Glutamatergic neuron (in vitro differentiated cells): ENCODE results near the gene RNF149. TPM values are rescaled to one million over a fixed set of nuclear protein-coding genes. Genes with fewer than 3 reads are reported as not detected.
"Not testable (repeated sequence)": the region's sequence is repeated elsewhere in the genome, so short reads cannot be mapped to it uniquely, and the experiment has no call there.

Source experiments
- DNase-seq: peaks from one replicate; pipeline ENCODE4 v3.0.0; 2022
- H3K27ac Mint-ChIP-seq: one replicate; pipeline ENCODE4 v1.8.0; 2020; ENCODE audit warnings: mild to moderate bottlenecking, mixed read lengths, inconsistent platforms; ENCODE audit not compliant: unreplicated experiment
- H3K27me3 Mint-ChIP-seq: one replicate; pipeline ENCODE4 v1.8.0; 2020; ENCODE audit warnings: mild to moderate bottlenecking, moderate library complexity, mixed read lengths, inconsistent platforms; ENCODE audit not compliant: unreplicated experiment
- H3K36me3 Mint-ChIP-seq: one replicate; pipeline ENCODE4 v1.8.0; 2020; ENCODE audit warnings: mild to moderate bottlenecking, mixed read lengths, inconsistent platforms; ENCODE audit not compliant: unreplicated experiment
- H3K4me1 Mint-ChIP-seq: one replicate; pipeline ENCODE4 v1.8.0; 2020; ENCODE audit warnings: mild to moderate bottlenecking, low read depth, mixed read lengths, inconsistent platforms; ENCODE audit not compliant: unreplicated experiment
- H3K4me3 Mint-ChIP-seq: one replicate; pipeline ENCODE4 v1.8.0; 2020; ENCODE audit warnings: mild to moderate bottlenecking, mixed read lengths, inconsistent platforms; ENCODE audit not compliant: unreplicated experiment
- H3K9me3 Mint-ChIP-seq: one replicate; pipeline ENCODE4 v1.8.0; 2020; ENCODE audit warnings: mild to moderate bottlenecking, moderate library complexity, mixed read lengths, inconsistent platforms; ENCODE audit not compliant: unreplicated experiment
- CTCF ChIP-seq: fragments of 200-600 bp; sonication (generic); IDR thresholded peaks from one replicate; pipeline ENCODE4 v1.5.0; 2021; ENCODE audit not compliant: partially characterized antibody, unreplicated experiment
- total RNA-seq: library from RNA; stranded (reverse); fragmentation: NEBNext Ultra II Directional; extraction: Animal tissue kit (Norgen Biotek cat#: 25700); gene quantifications from one replicate; pipeline ENCODE4 v1.2.1, GENCODE V29; 2021; ENCODE audit not compliant: unreplicated experiment

The RNF149 gene
- total RNA-seq, 1 donor from 2014 or later: 26.9 TPM

GRCh38 chr2:101244373-101244772, 64.1 kb downstream of the RNF149 start:
- not testable (repeated sequence) for H3K4me3 Mint-ChIP-seq, DNase-seq, H3K27ac Mint-ChIP-seq, H3K9me3 Mint-ChIP-seq, H3K27me3 Mint-ChIP-seq, H3K36me3 Mint-ChIP-seq
- H3K4me1 Mint-ChIP-seq: peaks cover 11% of the 10 kb centered on the region

- no peaks in the 10 kb centered on the region for H3K36me3 Mint-ChIP-seq
- no peak overlapping the region for H3K4me3 Mint-ChIP-seq
- no peaks in the 10 kb centered on the region for H3K9me3 Mint-ChIP-seq
- no peak for TF ChIP-seq CTCF
- DNase-seq: no peak
- H3K4me1 Mint-ChIP-seq: peaks cover 11% of the 10 kb centered on the region
- no peaks in the 10 kb centered on the region for H3K27me3 Mint-ChIP-seq
- no peak overlapping the region for H3K27ac Mint-ChIP-seq
Measured at GRCh38 chr2:101241158-101241557, 67.3 kb downstream of the RNF149 start.

DNA sequence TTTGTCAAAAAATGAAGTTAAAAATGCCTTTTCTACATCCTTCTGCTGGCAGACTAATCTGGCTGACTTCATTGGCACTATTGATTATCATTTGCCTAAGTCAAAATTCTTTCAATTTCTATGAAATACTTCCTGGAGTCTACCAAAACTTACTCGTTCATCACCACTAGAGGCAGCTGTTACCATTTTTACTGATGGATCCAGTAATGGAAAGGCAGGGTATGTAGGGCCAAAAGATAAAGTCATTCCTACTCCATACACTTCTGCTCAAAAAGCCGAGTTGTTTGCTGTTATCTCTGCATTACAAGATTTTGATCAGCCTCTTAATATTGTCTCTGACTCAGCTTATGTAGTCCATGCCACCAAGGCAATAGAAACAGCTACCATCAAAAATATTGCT, 67.8 kb downstream of the RNF149 start:
- not testable (repeated sequence) for H3K36me3 Mint-ChIP-seq, H3K27ac Mint-ChIP-seq, H3K9me3 Mint-ChIP-seq, H3K27me3 Mint-ChIP-seq, DNase-seq, H3K4me3 Mint-ChIP-seq
- peaks cover 11% of the 10 kb centered on the region for H3K4me1 Mint-ChIP-seq
- TF ChIP-seq CTCF: peak; percentile 30

- not testable (repeated sequence) for H3K9me3 Mint-ChIP-seq, DNase-seq, H3K27me3 Mint-ChIP-seq, H3K27ac Mint-ChIP-seq, H3K36me3 Mint-ChIP-seq, H3K4me3 Mint-ChIP-seq
- H3K4me1 Mint-ChIP-seq: peaks cover 11% of the 10 kb centered on the region
Measured at GRCh38 chr2:101239760-101240118, 68.8 kb downstream of the RNF149 start.

GRCh38 chr2:101238930-101239759, 69.4 kb downstream of the RNF149 start:
- Mint-ChIP-seq H3K4me1 (peaks cover 11% of the 10 kb centered on the region), H3K4me3 (no peak overlapping the region), H3K36me3 (no peaks in the 10 kb centered on the region), H3K27me3 (no peaks in the 10 kb centered on the region), H3K27ac (no peak overlapping the region), H3K9me3 (no peaks in the 10 kb centered on the region)
- DNase-seq: no peak
- no peak for TF ChIP-seq CTCF

DNA sequence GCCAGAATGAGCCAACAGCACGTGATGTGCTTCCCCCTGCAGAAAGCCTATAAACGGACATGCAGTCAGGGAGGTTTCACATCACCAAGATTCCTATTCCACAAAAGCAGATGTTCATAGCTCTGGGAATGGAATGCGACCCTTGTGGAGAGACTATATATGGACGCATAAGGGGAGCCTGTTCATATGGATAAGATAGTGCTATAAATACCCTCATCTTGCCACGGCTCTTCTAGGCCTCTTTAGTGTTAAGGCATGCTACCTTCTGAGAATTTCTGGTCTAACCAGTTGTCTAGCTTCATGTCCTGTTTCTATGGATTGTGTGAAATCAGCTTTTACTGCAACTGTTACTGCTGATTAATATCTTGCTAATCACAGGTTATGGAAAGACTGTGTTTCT, 70.6 kb downstream of the RNF149 start:
- not testable (repeated sequence) for H3K9me3 Mint-ChIP-seq, H3K4me3 Mint-ChIP-seq, H3K27ac Mint-ChIP-seq, DNase-seq, H3K36me3 Mint-ChIP-seq, H3K27me3 Mint-ChIP-seq
- peaks cover 11% of the 10 kb centered on the region for H3K4me1 Mint-ChIP-seq

GRCh38 chr2:101235956-101236355, 72.5 kb downstream of the RNF149 start:
- not testable (repeated sequence) for DNase-seq, H3K36me3 Mint-ChIP-seq, H3K27me3 Mint-ChIP-seq, H3K4me1 Mint-ChIP-seq, H3K9me3 Mint-ChIP-seq, H3K4me3 Mint-ChIP-seq, H3K27ac Mint-ChIP-seq
